Left cardiac atrium (tissue), 4 donors: Measurements from ENCODE around the gene ARHGAP1. TPM values are rescaled to one million over a fixed set of nuclear protein-coding genes. Genes with fewer than 3 reads are reported as not detected.

Experiments used
- ATAC-seq, 2 donors: fragments of 200-7000 bp; cut with Tn5 transposase; one replicate each; pipeline ENCODE4 v1.9.1; 2020; ENCODE audit warnings: mild to moderate bottlenecking in 2 of 2, moderate library complexity in 2 of 2
- DNase-seq: peaks from one replicate; pipeline ENCODE4 v3.0.0-alpha.2; 2020
- intact Hi-C, 2 donors: fragments of 100-400 bp; cut with DNase I; formaldehyde crosslinking; loops; one replicate each; pipeline versions ENCODE4 v1.14.1 to v1.15.1; 2022 to 2023
- total RNA-seq, 2 donors: library from RNA; stranded (reverse); fragmentation: NEBNext Ultra II Directional; extraction: Animal tissue kit (Norgen Biotek cat#: 25700); gene quantifications; one replicate each; pipeline ENCODE4 v1.2.1, GENCODE V29; 2021
- donor health status: DM: no; HTN: yes; CAD: no.
- donor health status: DM: no; HTN: yes; CAD: no; lungs with severe emphysema.
- donor health status: DM: yes; HTN: yes; CAD: no.
- donor health status: Dilated cardiomyopathy.

The ARHGAP1 gene
- total RNA-seq, 2 donors from 2014 or later: 112 to 144 TPM

DNA sequence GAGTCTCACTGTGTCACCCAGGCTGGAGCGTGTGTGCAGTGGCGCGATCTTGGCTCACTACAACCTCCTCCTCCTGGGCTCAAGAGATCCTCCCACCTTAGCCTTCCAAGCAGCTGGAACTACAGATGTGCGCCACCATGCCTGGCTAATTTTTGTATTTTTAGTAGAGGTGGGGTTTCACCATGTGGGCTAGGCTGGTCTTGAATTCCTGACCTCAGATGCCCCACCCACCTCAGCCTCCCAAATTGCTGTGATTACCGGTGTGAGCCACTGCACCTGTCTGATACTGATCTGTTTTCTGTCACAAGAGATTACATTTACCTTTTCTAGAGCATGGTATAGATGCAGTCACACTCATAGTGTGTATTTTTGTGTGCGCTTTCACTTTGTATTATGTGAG, 71.5 kb downstream of the ARHGAP1 start:
- ATAC-seq (no peak), DNase-seq (no peak)
- intact Hi-C loops: loop anchor here in 1 of 2 donors (10.0 kb wide), 1 partner anchor 244 kb away; the partner anchor contains the start of gene MDK

Other genes starting within 250 kb of the ARHGAP1 start
- gene AMBRA1, start 106.6 kb downstream of the ARHGAP1 start, total RNA-seq: 10 to 100 TPM; 14.9 to 20.1 TPM
- 1 to 10 TPM; 2.9 to 3.9 TPM for gene HARBI1, start 83.4 kb downstream of the ARHGAP1 start, total RNA-seq
- gene ATG13, start 83.1 kb downstream of the ARHGAP1 start, total RNA-seq: 10 to 100 TPM; 51.4 to 52.1 TPM
- 1 to 10 TPM; 7.4 to 9.3 TPM for gene ZNF408, start 412 bp upstream of the ARHGAP1 start, total RNA-seq
- gene F2, start 18.6 kb upstream of the ARHGAP1 start, total RNA-seq: not detected
- gene CKAP5, start 145.7 kb upstream of the ARHGAP1 start, total RNA-seq: 10 to 100 TPM; 56.3 to 57.1 TPM
- gene LRP4, start 217.9 kb upstream of the ARHGAP1 start, total RNA-seq: 10 to 100 TPM; 20.2 to 21.0 TPM
- gene CSTPP1, start 236.1 kb upstream of the ARHGAP1 start, total RNA-seq: 10 to 100 TPM; 11.4 to 12.3 TPM